HFFc6 (cell line): ENCODE data around the gene MAFB. TPM values are rescaled to one million over a fixed set of nuclear protein-coding genes. Genes with fewer than 3 reads are reported as not detected.
A peak's percentile ranks its signal among the peaks of the same experiment; 100 is the strongest.

Experiments used
- DNase-seq: peaks from one replicate; pipeline ENCODE4 v3.0.0-alpha.2; 2018
- H3K27ac Mint-ChIP-seq: 2 replicates; pipeline ENCODE4 v1.8.0; 2020; ENCODE audit warnings: mild to moderate bottlenecking, mixed read lengths
- H3K27me3 Mint-ChIP-seq: 2 replicates; pipeline ENCODE4 v1.8.0; 2021; ENCODE audit warnings: mild to moderate bottlenecking, moderate library complexity, mixed read lengths; ENCODE audit not compliant: insufficient read depth
- H3K36me3 Mint-ChIP-seq: 2 replicates; pipeline ENCODE4 v1.8.0; 2021; ENCODE audit warnings: low read depth, mixed read lengths
- H3K4me1 Mint-ChIP-seq: 2 replicates; pipeline ENCODE4 v1.8.0; 2020; ENCODE audit warnings: low read depth, mixed read lengths
- H3K4me3 Mint-ChIP-seq: 2 replicates; pipeline ENCODE4 v1.8.0; 2020; ENCODE audit warnings: mild to moderate bottlenecking, moderate library complexity, mixed read lengths
- H3K9me3 Mint-ChIP-seq: 2 replicates; pipeline ENCODE4 v1.8.0; 2020; ENCODE audit warnings: mild to moderate bottlenecking, mixed read lengths
- total RNA-seq, 6 experiments: library from RNA; stranded (reverse); fragmentation: NEBNext Ultra II Directional; extraction: Animal tissue kit (Norgen Biotek cat#: 25700); gene quantifications; 2 replicates in 1 of 6; 3 replicates in 5 of 6; pipeline ENCODE4 v1.2.3, GENCODE V29; 2021
- TF ChIP-seq, protein P1 (sequence below): fragments of 200-600 bp; sonication (generic); IDR thresholded peaks from 2 replicates; pipeline ENCODE4 v1.5.0; 2021; ENCODE audit warnings: antibody characterized with exemption, mild to moderate bottlenecking

Gene MAFB
- total RNA-seq, 6 experiments from 2014 or later = 0.05 TPM; not detected in 5

DNA sequence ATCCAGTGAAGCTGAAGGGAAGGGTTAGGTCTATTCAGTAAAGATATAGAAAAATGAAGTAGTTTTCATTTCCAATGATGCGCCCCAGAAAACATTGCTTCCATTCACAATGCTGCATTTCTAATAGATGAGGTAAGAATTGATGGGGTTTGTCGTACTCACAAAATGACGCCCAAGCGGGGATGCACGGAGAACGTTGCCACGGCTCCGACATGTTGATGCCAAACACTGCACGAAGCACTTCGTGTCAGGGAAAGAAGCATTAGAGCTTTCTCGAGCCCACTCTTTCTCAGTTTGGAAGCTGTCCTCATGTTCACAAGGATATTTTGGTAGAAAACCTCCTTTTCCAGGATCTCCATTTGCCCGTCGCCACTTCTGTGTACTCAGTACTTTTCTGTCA lies 21.6 kb upstream of the MAFB start:
- H3K27ac Mint-ChIP-seq = no peak overlapping the region
- no peaks in the 10 kb centered on the region for H3K9me3 Mint-ChIP-seq
- TF ChIP-seq, protein P1, sequence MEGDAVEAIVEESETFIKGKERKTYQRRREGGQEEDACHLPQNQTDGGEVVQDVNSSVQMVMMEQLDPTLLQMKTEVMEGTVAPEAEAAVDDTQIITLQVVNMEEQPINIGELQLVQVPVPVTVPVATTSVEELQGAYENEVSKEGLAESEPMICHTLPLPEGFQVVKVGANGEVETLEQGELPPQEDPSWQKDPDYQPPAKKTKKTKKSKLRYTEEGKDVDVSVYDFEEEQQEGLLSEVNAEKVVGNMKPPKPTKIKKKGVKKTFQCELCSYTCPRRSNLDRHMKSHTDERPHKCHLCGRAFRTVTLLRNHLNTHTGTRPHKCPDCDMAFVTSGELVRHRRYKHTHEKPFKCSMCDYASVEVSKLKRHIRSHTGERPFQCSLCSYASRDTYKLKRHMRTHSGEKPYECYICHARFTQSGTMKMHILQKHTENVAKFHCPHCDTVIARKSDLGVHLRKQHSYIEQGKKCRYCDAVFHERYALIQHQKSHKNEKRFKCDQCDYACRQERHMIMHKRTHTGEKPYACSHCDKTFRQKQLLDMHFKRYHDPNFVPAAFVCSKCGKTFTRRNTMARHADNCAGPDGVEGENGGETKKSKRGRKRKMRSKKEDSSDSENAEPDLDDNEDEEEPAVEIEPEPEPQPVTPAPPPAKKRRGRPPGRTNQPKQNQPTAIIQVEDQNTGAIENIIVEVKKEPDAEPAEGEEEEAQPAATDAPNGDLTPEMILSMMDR = no peak
- DNase-seq = no peak
- no peaks in the 10 kb centered on the region for H3K36me3 Mint-ChIP-seq
- no peak overlapping the region for H3K4me3 Mint-ChIP-seq
- H3K4me1 Mint-ChIP-seq = no peaks in the 10 kb centered on the region
- H3K27me3 Mint-ChIP-seq = peaks cover 16% of the 10 kb centered on the region

DNA sequence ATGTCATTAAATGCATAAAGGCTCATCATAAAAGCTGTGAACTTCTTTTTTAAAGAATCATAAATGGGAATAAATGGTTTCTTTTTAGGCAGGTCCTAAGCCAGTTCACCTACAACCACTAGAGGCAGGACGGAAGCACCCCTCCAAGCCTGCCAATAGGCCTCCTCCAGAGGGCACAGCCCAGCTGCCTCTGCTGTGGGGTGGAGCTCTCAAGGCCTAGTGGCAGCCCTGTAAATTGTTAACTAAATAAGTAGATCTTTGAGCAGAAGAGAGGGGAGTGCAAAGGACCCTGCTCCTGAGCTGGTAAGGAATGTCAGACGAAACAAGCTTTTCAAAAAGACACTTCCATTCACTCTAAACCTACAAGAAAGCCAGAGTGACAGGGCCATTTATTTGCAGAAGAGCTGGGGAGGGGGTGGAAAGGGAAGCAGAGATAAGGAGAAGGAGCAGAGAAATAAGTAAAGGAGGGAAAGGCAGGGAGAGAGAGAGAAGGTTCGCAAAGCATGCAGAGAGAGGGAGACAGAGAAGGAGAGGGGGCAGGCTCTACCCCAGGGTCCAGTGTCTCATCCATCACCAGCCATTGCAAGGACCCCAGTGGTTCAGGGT lies 18.0 kb upstream of the MAFB start:
- no peaks in the 10 kb centered on the region for H3K36me3 Mint-ChIP-seq
- no peaks in the 10 kb centered on the region for H3K4me1 Mint-ChIP-seq
- H3K9me3 Mint-ChIP-seq = no peaks in the 10 kb centered on the region
- no peak overlapping the region for H3K4me3 Mint-ChIP-seq
- TF ChIP-seq, protein P1 = 0 out of 2 replicates have a peak, but pooled peaks have one; percentile 16
- peaks cover 16% of the 10 kb centered on the region for H3K27me3 Mint-ChIP-seq
- DNase-seq = no peak
- no peak overlapping the region for H3K27ac Mint-ChIP-seq

DNA sequence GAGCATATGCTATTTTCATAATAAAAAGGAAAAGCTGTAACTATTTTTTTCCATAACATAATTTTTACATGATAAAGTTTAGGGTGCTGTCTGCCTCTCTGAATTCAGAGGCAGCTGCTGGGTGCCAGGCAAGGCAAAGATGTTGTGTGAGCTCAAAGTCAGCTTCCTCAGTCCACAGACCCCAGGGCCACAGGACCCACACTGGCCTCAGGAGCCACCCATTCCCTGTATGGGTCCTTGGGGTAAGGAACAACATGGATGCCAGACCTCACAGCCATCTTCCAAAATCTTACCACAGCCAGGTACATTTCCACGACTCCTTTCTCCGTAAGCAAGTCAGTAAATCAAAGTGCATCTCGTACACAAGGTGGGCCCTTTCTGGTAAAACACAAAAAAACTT lies 16.4 kb upstream of the MAFB start:
- Mint-ChIP-seq H3K4me1 (no peaks in the 10 kb centered on the region), H3K27me3 (peaks cover 11% of the 10 kb centered on the region), H3K36me3 (no peaks in the 10 kb centered on the region), H3K4me3 (no peak overlapping the region), H3K27ac (no peak overlapping the region), H3K9me3 (no peaks in the 10 kb centered on the region)
- TF ChIP-seq, protein P1 = no peak
- DNase-seq = no peak

DNA sequence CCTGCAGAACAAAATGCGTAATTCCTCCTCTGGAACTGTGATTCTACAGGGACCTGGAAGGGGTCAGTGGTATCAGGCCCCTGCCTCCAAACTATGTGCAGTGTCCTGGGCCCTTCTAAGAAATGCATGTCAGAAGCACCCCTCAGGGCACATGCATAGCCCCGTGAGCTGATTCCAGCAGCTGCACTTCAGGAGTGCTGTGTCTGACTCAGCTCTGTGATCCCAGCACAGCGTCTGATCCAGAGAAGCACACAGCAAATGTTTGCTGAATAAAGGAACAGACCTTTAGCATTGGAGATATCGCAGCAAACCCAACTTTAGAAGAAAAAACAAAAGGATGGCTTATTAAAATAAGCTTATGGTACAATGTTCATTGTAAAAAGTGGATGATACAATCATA lies 15.8 kb upstream of the MAFB start:
- Mint-ChIP-seq H3K9me3 (no peaks in the 10 kb centered on the region), H3K4me1 (no peaks in the 10 kb centered on the region), H3K4me3 (no peak overlapping the region), H3K36me3 (no peaks in the 10 kb centered on the region), H3K27ac (no peak overlapping the region), H3K27me3 (peaks cover 12% of the 10 kb centered on the region)
- TF ChIP-seq, protein P1 = no peak
- no peak for DNase-seq

DNA sequence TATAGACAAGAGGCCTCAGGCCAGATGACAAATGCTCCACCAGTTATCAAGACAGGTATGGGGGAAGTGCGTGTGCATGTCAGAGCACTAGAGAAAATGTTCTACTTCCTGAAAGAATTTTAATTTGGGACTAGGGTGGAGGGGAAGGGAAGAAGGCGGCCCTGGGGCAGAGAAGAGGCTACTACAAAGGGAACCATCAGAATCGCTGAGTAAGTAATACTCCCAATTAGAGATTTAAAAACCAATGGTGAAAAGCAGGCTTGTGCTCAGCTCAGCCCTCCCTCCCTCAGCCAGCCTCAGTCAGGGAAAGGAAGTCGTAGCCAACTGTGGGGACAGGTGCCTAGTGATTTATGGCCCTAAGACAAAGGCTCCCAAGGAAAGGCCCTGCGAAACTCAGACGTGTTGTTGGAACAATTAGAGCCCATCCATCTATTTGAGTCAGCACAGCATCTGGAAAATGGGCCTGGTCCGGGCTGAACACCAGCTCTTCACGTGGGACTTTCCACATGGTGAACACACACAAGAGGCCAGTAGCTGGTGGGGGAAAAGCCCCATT lies 15.0 kb upstream of the MAFB start:
- TF ChIP-seq, protein P1 = no peak
- Mint-ChIP-seq H3K4me3 (no peak overlapping the region), H3K27me3 (peaks cover 14% of the 10 kb centered on the region), H3K9me3 (no peaks in the 10 kb centered on the region), H3K27ac (no peak overlapping the region), H3K36me3 (no peaks in the 10 kb centered on the region), H3K4me1 (no peaks in the 10 kb centered on the region)
- no peak for DNase-seq
